ENCODE data around the gene XPNPEP2. TPM values are rescaled to one million over a fixed set of nuclear protein-coding genes. Genes with fewer than 3 reads are reported as not detected.

The XPNPEP2 gene
- total and polyA plus RNA-seq, 3 donors from 2014 or later = 0.08 to 1.4 (median 0.25) TPM

GRCh38 chrX:129721870-129722269, 16.9 kb upstream of the XPNPEP2 start:
- Histone ChIP-seq H3K4me1 (no peaks in the 10 kb centered on the region), H3K27me3 (no peaks in the 10 kb centered on the region), H3K36me3 (ENCODE audit: low read depth, missing control alignments) (no peaks in the 10 kb centered on the region), H3K4me3 (no peak overlapping the region), H3K27ac (no peak overlapping the region), H3K9me3 (no peaks in the 10 kb centered on the region)
- intact Hi-C loops (cut with DNase I; ENCODE audit: low total_unique reads) = loop anchor here (10.0 kb wide), 1 partner anchor 87 kb away; no protein-coding TSS in a partner anchor
- WGBS, 2 donors = 57 to 76% methylated on average over 2 to 4 of the region's 4 CpGs
- no peak for DNase-seq
- TF ChIP-seq CTCF (IDR thresholded peaks at IDR 0.05) (no peak), POLR2A (IDR thresholded peaks at IDR 0.05) (no peak)

DNA sequence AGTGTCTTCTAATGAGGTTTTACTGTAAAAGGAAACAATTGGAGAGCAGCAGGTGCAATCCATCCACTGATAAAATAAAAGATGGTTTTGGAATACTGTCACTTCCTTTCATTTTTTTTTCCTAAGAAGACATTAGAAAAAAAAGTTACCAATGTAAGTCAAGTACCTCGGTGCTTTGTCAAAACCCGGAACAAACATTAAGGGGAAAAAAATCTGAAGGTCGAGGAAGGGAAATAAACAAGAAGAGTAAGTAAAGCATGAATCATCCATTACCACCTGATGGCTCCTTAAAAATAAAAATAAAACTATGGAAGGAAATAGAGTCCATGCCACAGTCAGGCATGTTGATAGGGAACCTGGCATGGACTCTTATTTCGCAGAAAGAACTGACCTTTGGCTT, 15.3 kb upstream of the XPNPEP2 start:
- intact Hi-C loops (cut with DNase I; ENCODE audit: low total_unique reads) = loop anchor here (10.0 kb wide), 1 partner anchor 89 kb away; no protein-coding TSS in a partner anchor
- TF ChIP-seq CTCF (IDR thresholded peaks at IDR 0.05) = no peak
- no peak for TF ChIP-seq POLR2A (IDR thresholded peaks at IDR 0.05)
- H3K27ac ChIP-seq = no peak overlapping the region
- no peak for DNase-seq
- no peaks in the 10 kb centered on the region for H3K36me3 ChIP-seq (ENCODE audit: low read depth, missing control alignments)
- H3K4me1 ChIP-seq = no peaks in the 10 kb centered on the region
- no peaks in the 10 kb centered on the region for H3K9me3 ChIP-seq
- no peaks in the 10 kb centered on the region for H3K27me3 ChIP-seq
- 77 to 88% methylated on average over 4 of the region's 4 CpGs for WGBS, 2 donors
- no peak overlapping the region for H3K4me3 ChIP-seq

- DNase-seq = no peak
- Histone ChIP-seq H3K36me3 (ENCODE audit: low read depth, missing control alignments) (no peaks in the 10 kb centered on the region), H3K4me1 (no peaks in the 10 kb centered on the region), H3K4me3 (no peak overlapping the region), H3K9me3 (no peaks in the 10 kb centered on the region), H3K27ac (no peak overlapping the region), H3K27me3 (no peaks in the 10 kb centered on the region)
- intact Hi-C loops (cut with DNase I; ENCODE audit: low total_unique reads) = loop anchor here (10.0 kb wide), 1 partner anchor 90 kb away; no protein-coding TSS in a partner anchor
- 77 to 80% methylated on average over 1 to 4 of the region's 4 CpGs for WGBS, 2 donors
- TF ChIP-seq POLR2A (IDR thresholded peaks at IDR 0.05) (no peak), CTCF (IDR thresholded peaks at IDR 0.05) (no peak)
Observed at GRCh38 chrX:129724754-129725153, 14.0 kb upstream of the XPNPEP2 start.

GRCh38 chrX:129726307-129727111, 12.3 kb upstream of the XPNPEP2 start:
- TF ChIP-seq CTCF (IDR thresholded peaks at IDR 0.05) (peak; percentile 54 to 73 (median 62)), POLR2A (IDR thresholded peaks at IDR 0.05) (no peak)
- no peak overlapping the region for H3K27ac ChIP-seq
- DNase-seq = peak; percentile 66
- H3K36me3 ChIP-seq (ENCODE audit: low read depth, missing control alignments) = no peaks in the 10 kb centered on the region
- no peaks in the 10 kb centered on the region for H3K27me3 ChIP-seq
- WGBS, 2 donors = 54 to 70% methylated on average over 4 of the region's 4 CpGs
- intact Hi-C loops (cut with DNase I; ENCODE audit: low total_unique reads) = loop anchor here (10.0 kb wide), 1 partner anchor 92 kb away; no protein-coding TSS in a partner anchor
- H3K4me3 ChIP-seq = no peak overlapping the region
- no peaks in the 10 kb centered on the region for H3K4me1 ChIP-seq
- H3K9me3 ChIP-seq = no peaks in the 10 kb centered on the region
